Measurements from ENCODE around the gene RETREG1.

Gene RETREG1

GRCh38 chr5:16617274-16617968 lies 624 bp upstream of the RETREG1 start (continued):
- TF ChIP-seq ZNF18 (tag by site-specific recombination; IDR thresholded peaks at IDR 0.05) (no peak), ZNF585B (tag by site-specific recombination; IDR thresholded peaks at IDR 0.05) (no peak), ZNF792 (tag by site-specific recombination; IDR thresholded peaks at IDR 0.05) (no peak), MYNN (tag by site-specific recombination; IDR thresholded peaks at IDR 0.05; ENCODE audit: borderline replicate concordance) (no peak), ZNF529 (tag by site-specific recombination; IDR thresholded peaks at IDR 0.05; ENCODE audit: insufficient replicate concordance) (no peak), ZNF169 (tag by site-specific recombination; IDR thresholded peaks at IDR 0.05) (no peak), MEIS1 (CRISPR knock-in tag; IDR thresholded peaks at IDR 0.05; ENCODE audit: borderline replicate concordance) (no peak), SCRT1 (tag by site-specific recombination; IDR thresholded peaks at IDR 0.05; ENCODE audit: borderline replicate concordance) (no peak), ZNF112 (tag by site-specific recombination; IDR thresholded peaks at IDR 0.05) (no peak), YY2 (tag by site-specific recombination; IDR thresholded peaks at IDR 0.05) (no peak), HOXC10 (CRISPR knock-in tag; IDR thresholded peaks at IDR 0.05) (no peak), ZNF488 (tag by site-specific recombination; IDR thresholded peaks at IDR 0.05) (no peak; the same call in 1 of the 2 replicates), ZBTB49 (tag by site-specific recombination; IDR thresholded peaks at IDR 0.05; ENCODE audit: low read depth) (no peak), ZNF391 (tag by site-specific recombination; IDR thresholded peaks at IDR 0.05; ENCODE audit: borderline replicate concordance, low read depth) (no peak), ZNF214 (tag by site-specific recombination; IDR thresholded peaks at IDR 0.05; ENCODE audit: borderline replicate concordance) (no peak), ZNF610 (tag by site-specific recombination; IDR thresholded peaks at IDR 0.05; ENCODE audit: borderline replicate concordance) (no peak), REPIN1 (tag by site-specific recombination; IDR thresholded peaks at IDR 0.05; ENCODE audit: low read depth) (no peak), ZSCAN30 (tag by site-specific recombination; IDR thresholded peaks at IDR 0.05) (no peak), ZSCAN16 (tag by site-specific recombination; IDR thresholded peaks at IDR 0.05) (no peak), PRDM1 (tag by site-specific recombination; IDR thresholded peaks at IDR 0.05) (peak; percentile 74; the same call in 1 of the 2 replicates), ZNF600 (tag by site-specific recombination; IDR thresholded peaks at IDR 0.05) (peak; percentile 33; the same call in 1 of the 2 replicates), BCL11B (tag by site-specific recombination; IDR thresholded peaks at IDR 0.05; ENCODE audit: low read depth) (no peak), ZNF768 (tag by site-specific recombination; IDR thresholded peaks at IDR 0.05) (no peak), YY1 (tag by site-specific recombination; IDR thresholded peaks at IDR 0.05) (no peak)
- TF ChIP-seq, protein P1, sequence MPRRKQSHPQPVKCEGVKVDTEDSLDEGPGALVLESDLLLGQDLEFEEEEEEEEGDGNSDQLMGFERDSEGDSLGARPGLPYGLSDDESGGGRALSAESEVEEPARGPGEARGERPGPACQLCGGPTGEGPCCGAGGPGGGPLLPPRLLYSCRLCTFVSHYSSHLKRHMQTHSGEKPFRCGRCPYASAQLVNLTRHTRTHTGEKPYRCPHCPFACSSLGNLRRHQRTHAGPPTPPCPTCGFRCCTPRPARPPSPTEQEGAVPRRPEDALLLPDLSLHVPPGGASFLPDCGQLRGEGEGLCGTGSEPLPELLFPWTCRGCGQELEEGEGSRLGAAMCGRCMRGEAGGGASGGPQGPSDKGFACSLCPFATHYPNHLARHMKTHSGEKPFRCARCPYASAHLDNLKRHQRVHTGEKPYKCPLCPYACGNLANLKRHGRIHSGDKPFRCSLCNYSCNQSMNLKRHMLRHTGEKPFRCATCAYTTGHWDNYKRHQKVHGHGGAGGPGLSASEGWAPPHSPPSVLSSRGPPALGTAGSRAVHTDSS (tag by site-specific recombination; IDR thresholded peaks at IDR 0.05) = no peak
- TF ChIP-seq, protein P2, sequence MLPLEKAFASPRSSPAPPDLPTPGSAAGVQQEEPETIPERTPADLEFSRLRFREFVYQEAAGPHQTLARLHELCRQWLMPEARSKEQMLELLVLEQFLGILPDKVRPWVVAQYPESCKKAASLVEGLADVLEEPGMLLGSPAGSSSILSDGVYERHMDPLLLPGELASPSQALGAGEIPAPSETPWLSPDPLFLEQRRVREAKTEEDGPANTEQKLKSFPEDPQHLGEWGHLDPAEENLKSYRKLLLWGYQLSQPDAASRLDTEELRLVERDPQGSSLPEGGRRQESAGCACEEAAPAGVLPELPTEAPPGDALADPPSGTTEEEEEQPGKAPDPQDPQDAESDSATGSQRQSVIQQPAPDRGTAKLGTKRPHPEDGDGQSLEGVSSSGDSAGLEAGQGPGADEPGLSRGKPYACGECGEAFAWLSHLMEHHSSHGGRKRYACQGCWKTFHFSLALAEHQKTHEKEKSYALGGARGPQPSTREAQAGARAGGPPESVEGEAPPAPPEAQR (tag by site-specific recombination; IDR thresholded peaks at IDR 0.05) = no peak
- TF ChIP-seq, protein P3, sequence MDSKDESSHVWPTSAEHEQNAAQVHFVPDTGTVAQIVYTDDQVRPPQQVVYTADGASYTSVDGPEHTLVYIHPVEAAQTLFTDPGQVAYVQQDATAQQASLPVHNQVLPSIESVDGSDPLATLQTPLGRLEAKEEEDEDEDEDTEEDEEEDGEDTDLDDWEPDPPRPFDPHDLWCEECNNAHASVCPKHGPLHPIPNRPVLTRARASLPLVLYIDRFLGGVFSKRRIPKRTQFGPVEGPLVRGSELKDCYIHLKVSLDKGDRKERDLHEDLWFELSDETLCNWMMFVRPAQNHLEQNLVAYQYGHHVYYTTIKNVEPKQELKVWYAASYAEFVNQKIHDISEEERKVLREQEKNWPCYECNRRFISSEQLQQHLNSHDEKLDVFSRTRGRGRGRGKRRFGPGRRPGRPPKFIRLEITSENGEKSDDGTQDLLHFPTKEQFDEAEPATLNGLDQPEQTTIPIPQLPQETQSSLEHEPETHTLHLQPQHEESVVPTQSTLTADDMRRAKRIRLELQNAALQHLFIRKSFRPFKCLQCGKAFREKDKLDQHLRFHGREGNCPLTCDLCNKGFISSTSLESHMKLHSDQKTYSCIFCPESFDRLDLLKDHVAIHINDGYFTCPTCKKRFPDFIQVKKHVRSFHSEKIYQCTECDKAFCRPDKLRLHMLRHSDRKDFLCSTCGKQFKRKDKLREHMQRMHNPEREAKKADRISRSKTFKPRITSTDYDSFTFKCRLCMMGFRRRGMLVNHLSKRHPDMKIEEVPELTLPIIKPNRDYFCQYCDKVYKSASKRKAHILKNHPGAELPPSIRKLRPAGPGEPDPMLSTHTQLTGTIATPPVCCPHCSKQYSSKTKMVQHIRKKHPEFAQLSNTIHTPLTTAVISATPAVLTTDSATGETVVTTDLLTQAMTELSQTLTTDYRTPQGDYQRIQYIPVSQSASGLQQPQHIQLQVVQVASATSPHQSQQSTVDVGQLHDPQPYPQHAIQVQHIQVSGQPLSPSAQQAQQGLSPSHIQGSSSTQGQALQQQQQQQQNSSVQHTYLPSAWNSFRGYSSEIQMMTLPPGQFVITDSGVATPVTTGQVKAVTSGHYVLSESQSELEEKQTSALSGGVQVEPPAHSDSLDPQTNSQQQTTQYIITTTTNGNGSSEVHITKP (tag by site-specific recombination; IDR thresholded peaks at IDR 0.05) = peak; percentile 59
- TF ChIP-seq, protein P4, sequence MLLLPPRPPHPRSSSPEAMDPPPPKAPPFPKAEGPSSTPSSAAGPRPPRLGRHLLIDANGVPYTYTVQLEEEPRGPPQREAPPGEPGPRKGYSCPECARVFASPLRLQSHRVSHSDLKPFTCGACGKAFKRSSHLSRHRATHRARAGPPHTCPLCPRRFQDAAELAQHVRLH (tag by site-specific recombination; IDR thresholded peaks at IDR 0.05) = no peak
